Spleen (tissue), 11 donors: Measurements from ENCODE around the gene PAX6. TPM values are rescaled to one million over a fixed set of nuclear protein-coding genes. Genes with fewer than 3 reads are reported as not detected.

Experiments
- DNase-seq: peaks from one replicate; pipeline ENCODE4 v3.0.0-alpha.2; 2020
- H3K27ac ChIP-seq, 8 donors: fragments of 200-600 bp; sonication (generic) in 7 of 8; 1 replicate in 4 of 8; 2 replicates in 4 of 8; pipeline versions ENCODE4 v1.5.0 to v1.8.0; 2016 to 2021; ENCODE audit warnings: inconsistent platforms in 4 of 8, mild to moderate bottlenecking in 4 of 8, moderate library complexity in 1 of 8
- H3K27me3 ChIP-seq, 7 donors: fragments of 200-600 bp; sonication (generic) in 6 of 7; replicated peaks in 1 of 7; 1 replicate in 4 of 7; 2 replicates in 3 of 7; pipeline versions ENCODE4 v1.5.0 to v1.8.0; 2016 to 2021; ENCODE audit warnings: inconsistent platforms in 3 of 7, mild to moderate bottlenecking in 1 of 7
- H3K36me3 ChIP-seq, 6 donors: fragments of 200-600 bp; sonication (generic) in 5 of 6; 1 replicate in 4 of 6; 2 replicates in 2 of 6; pipeline versions ENCODE4 v1.5.0 to v1.8.0; 2016 to 2021; ENCODE audit warnings: inconsistent platforms in 2 of 6
- H3K4me1 ChIP-seq, 6 donors: fragments of 200-600 bp; sonication (generic) in 5 of 6; 1 replicate in 3 of 6; 2 replicates in 3 of 6; pipeline versions ENCODE4 v1.5.0 to v1.8.0; 2016 to 2021; ENCODE audit warnings: inconsistent platforms in 3 of 6
- H3K4me3 ChIP-seq, 8 donors: fragments of 200-600 bp; sonication (generic) in 7 of 8; 1 replicate in 4 of 8; 2 replicates in 4 of 8; pipeline versions ENCODE4 v1.5.0 to v1.8.0; 2016 to 2021; ENCODE audit warnings: inconsistent platforms in 4 of 8, mild to moderate bottlenecking in 4 of 8, moderate library complexity in 2 of 8
- H3K9me3 ChIP-seq, 8 donors: fragments of 200-600 bp; sonication (generic) in 7 of 8; 1 replicate in 4 of 8; 2 replicates in 4 of 8; pipeline versions ENCODE4 v1.5.0 to v1.8.0; 2016 to 2021; ENCODE audit warnings: inconsistent platforms in 4 of 8
- POLR2A ChIP-seq, 3 donors: fragments of 450-650 bp; IDR thresholded peaks; one replicate each; pipeline ENCODE4 v1.5.1; 2017; ENCODE audit warnings: antibody characterized with exemption in 3 of 3, mild to moderate bottlenecking in 1 of 3
- POLR2AphosphoS5 ChIP-seq, 3 donors: sonication (generic); formaldehyde crosslinking; IDR thresholded peaks; one replicate each; pipeline ENCODE4 v1.5.1; 2017; ENCODE audit warnings: antibody characterized with exemption in 3 of 3
- WGBS, 5 donors: extraction: QIAGEN DNeasy Blood & Tissue Kit in 3 of 5; methylation state at CpG; one replicate each; pipeline versions ENCODE4 v1.1.5 to v1.1.7; 2013 to 2018; 5-methylcytosine and 5-hydroxymethylcytosine counted together
- intact Hi-C: fragments of 100-400 bp; cut with DNase I; formaldehyde crosslinking; loops from one replicate; pipeline ENCODE4 v1.15.0; 2023; ENCODE audit warnings: low total_unique reads
- polyA plus RNA-seq, 3 donors: library from polyadenylated mRNA; stranded (reverse); fragments of 200-250 nt; gene quantifications; one replicate each; pipeline ENCODE4 v1.2.1, GENCODE V29; 2013
- total RNA-seq, 7 donors: library from RNA; depleted of rRNA in 3 of 7; stranded (reverse); fragments of >200 nt in 3 of 7; fragmentation: NEBNext Ultra II Directional in 4 of 7; extraction: Animal tissue kit (Norgen Biotek cat#: 25700) in 4 of 7; gene quantifications; one replicate each; pipeline versions ENCODE4 v1.1.0 to v1.2.1, GENCODE V29; 2016 to 2021
- TF ChIP-seq, protein P1 (sequence below), 11 experiments: fragments of 200-600 bp in 7 of 11; fragments of 450-650 bp in 4 of 11; sonication (generic) in 4 of 11; IDR thresholded peaks in 8 of 11; conservative IDR thresholded peaks in 3 of 11; 1 replicate in 7 of 11; 2 replicates in 4 of 11; pipeline versions ENCODE4 v1.4.0 to v1.8.0; 2016 to 2021; ENCODE audit warnings: antibody characterized with exemption in 11 of 11, inconsistent platforms in 4 of 11, mild to moderate bottlenecking in 1 of 11
- donor health status: healthy with polysubstance abuse.
- donor health status: DM: no; HTN: no; CAD: no; lungs with moderate emphysema.
- donor health status: DM: no; HTN: no; CAD: no.
- donor health status: Bipolar disorder and iron deficiency.
- donor health status: healthy.
- donor health status: DM: no; HTN: no; CAD: no.
- donor health status: DM: yes; HTN: yes; CAD: no.

Gene PAX6
- total and polyA plus RNA-seq, 10 donors, result 0.02 to 0.05 TPM; not detected in 8

DNA sequence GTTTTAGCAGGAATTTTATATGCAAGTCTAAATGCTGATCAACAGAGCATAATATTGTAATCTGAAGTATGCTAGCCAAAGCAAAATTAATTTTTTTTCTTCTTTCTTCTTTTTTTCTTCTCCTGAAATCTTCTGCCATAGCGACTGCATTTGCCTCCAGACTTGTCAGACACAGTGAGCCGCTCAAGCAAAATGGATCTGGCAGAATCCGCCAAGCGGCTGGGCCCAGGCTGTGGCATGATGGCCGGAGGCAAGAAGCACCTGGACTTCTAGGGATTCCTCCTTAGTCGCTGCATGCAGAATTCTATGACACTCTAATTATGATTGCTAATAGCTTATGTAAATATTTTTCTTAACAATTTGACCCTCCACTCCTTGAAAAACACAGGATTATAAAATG is 27.9 kb downstream of the PAX6 start:
- 94 to 98% (median 96%) methylated on average over 6 of the region's 6 CpGs for WGBS, 5 donors

GRCh38 chr11:31782257-31782656 is 28.9 kb downstream of the PAX6 start:
- Histone ChIP-seq H3K4me3 (no peak overlapping the region), H3K27me3 (no peaks in the 10 kb centered on the region), H3K36me3 (peaks cover 0 to 25% (median 0%) of the 10 kb centered on the region in 6 donors), H3K4me1 (no peaks in the 10 kb centered on the region), H3K27ac (no peak overlapping the region), H3K9me3 (peaks cover 0 to 3% (median 0%) of the 10 kb centered on the region in 8 donors)
- no peak for TF ChIP-seq POLR2AphosphoS5 (IDR thresholded peaks at IDR 0.05)
- TF ChIP-seq POLR2A (IDR thresholded peaks at IDR 0.05), result no peak
- TF ChIP-seq, protein P1, sequence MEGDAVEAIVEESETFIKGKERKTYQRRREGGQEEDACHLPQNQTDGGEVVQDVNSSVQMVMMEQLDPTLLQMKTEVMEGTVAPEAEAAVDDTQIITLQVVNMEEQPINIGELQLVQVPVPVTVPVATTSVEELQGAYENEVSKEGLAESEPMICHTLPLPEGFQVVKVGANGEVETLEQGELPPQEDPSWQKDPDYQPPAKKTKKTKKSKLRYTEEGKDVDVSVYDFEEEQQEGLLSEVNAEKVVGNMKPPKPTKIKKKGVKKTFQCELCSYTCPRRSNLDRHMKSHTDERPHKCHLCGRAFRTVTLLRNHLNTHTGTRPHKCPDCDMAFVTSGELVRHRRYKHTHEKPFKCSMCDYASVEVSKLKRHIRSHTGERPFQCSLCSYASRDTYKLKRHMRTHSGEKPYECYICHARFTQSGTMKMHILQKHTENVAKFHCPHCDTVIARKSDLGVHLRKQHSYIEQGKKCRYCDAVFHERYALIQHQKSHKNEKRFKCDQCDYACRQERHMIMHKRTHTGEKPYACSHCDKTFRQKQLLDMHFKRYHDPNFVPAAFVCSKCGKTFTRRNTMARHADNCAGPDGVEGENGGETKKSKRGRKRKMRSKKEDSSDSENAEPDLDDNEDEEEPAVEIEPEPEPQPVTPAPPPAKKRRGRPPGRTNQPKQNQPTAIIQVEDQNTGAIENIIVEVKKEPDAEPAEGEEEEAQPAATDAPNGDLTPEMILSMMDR (IDR thresholded peaks at IDR 0.05 in 8 of 11, conservative IDR thresholded peaks at IDR 0.05 in 3 of 11), result no peak
- WGBS, 5 donors, result 88 to 99% (median 98%) methylated on average over 2 of the region's 2 CpGs
- intact Hi-C loops, result no loop called here
- no peak for DNase-seq

More for the DNA sequence above, 27.9 kb downstream of the PAX6 start:
- TF ChIP-seq POLR2AphosphoS5 (IDR thresholded peaks at IDR 0.05), result no peak
- no peak for TF ChIP-seq POLR2A (IDR thresholded peaks at IDR 0.05)
- Histone ChIP-seq H3K27ac (no peak overlapping the region), H3K36me3 (peaks cover 0 to 22% (median 0%) of the 10 kb centered on the region in 6 donors), H3K27me3 (no peaks in the 10 kb centered on the region), H3K4me1 (no peaks in the 10 kb centered on the region), H3K4me3 (no peak overlapping the region), H3K9me3 (no peaks in the 10 kb centered on the region)
- intact Hi-C loops, result no loop called here
- DNase-seq, result no peak

GRCh38 chr11:31780480-31780971 is 30.6 kb downstream of the PAX6 start:
- WGBS, 5 donors, result 76 to 96% (median 90%) methylated on average over 5 of the region's 5 CpGs

GRCh38 chr11:31780078-31780477 is 31.0 kb downstream of the PAX6 start:
- Histone ChIP-seq H3K4me3 (no peak overlapping the region), H3K27me3 (no peaks in the 10 kb centered on the region), H3K36me3 (peaks cover 0 to 24% (median 0%) of the 10 kb centered on the region in 6 donors), H3K9me3 (peaks cover 0 to 10% (median 0%) of the 10 kb centered on the region in 8 donors), H3K27ac (no peak overlapping the region), H3K4me1 (no peaks in the 10 kb centered on the region)
- no peak for TF ChIP-seq POLR2A (IDR thresholded peaks at IDR 0.05)
- TF ChIP-seq, protein P1 (IDR thresholded peaks at IDR 0.05 in 8 of 11, conservative IDR thresholded peaks at IDR 0.05 in 3 of 11), result no peak
- TF ChIP-seq POLR2AphosphoS5 (IDR thresholded peaks at IDR 0.05), result no peak
- WGBS, 5 donors, result 96 to 99% (median 97%) methylated on average over 4 of the region's 4 CpGs
- intact Hi-C loops, result no loop called here
- DNase-seq, result no peak

More at GRCh38 chr11:31780480-31780971, 30.6 kb downstream of the PAX6 start:
- Histone ChIP-seq H3K4me3 (no peak overlapping the region), H3K27me3 (no peaks in the 10 kb centered on the region), H3K36me3 (peaks cover 0 to 24% (median 0%) of the 10 kb centered on the region in 6 donors), H3K4me1 (no peaks in the 10 kb centered on the region), H3K27ac (no peak overlapping the region), H3K9me3 (peaks cover 0 to 10% (median 0%) of the 10 kb centered on the region in 8 donors)
- intact Hi-C loops, result no loop called here
- TF ChIP-seq POLR2AphosphoS5 (IDR thresholded peaks at IDR 0.05), result no peak
- no peak for TF ChIP-seq POLR2A (IDR thresholded peaks at IDR 0.05)
- TF ChIP-seq, protein P1 (IDR thresholded peaks at IDR 0.05 in 8 of 11, conservative IDR thresholded peaks at IDR 0.05 in 3 of 11), result no peak
- no peak for DNase-seq
